GOT3 (cell line): ENCODE measurements around the gene C9orf57.
"Not testable (repeated sequence)": the region's sequence is repeated elsewhere in the genome, so short reads cannot be mapped to it uniquely, and the experiment has no call there.

Experiments
- DNase-seq: peaks from one replicate; lab custom pipeline; 2025; ENCODE audit warnings: mixed read lengths; lab: John Stamatoyannopoulos, UW

The C9orf57 gene, protein sequence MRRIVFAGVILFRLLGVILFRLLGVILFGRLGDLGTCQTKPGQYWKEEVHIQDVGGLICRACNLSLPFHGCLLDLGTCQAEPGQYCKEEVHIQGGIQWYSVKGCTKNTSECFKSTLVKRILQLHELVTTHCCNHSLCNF

GRCh38 chr9:72060513-72060912, at the start of gene C9orf57:
C9orf57 (minus strand) TSS chr9:72060613; CDS start chr9:72059331, 1,282 bp downstream.
- no peak for DNase-seq

GRCh38 chr9:72102520-72102919, 42.1 kb upstream of the C9orf57 start:
- DNase-seq: no peak

- DNase-seq: not testable (repeated sequence)
Observed at GRCh38 chr9:72095520-72095919, 35.1 kb upstream of the C9orf57 start.

- no peak for DNase-seq
Observed at GRCh38 chr9:72092820-72093219, 32.4 kb upstream of the C9orf57 start.

DNA sequence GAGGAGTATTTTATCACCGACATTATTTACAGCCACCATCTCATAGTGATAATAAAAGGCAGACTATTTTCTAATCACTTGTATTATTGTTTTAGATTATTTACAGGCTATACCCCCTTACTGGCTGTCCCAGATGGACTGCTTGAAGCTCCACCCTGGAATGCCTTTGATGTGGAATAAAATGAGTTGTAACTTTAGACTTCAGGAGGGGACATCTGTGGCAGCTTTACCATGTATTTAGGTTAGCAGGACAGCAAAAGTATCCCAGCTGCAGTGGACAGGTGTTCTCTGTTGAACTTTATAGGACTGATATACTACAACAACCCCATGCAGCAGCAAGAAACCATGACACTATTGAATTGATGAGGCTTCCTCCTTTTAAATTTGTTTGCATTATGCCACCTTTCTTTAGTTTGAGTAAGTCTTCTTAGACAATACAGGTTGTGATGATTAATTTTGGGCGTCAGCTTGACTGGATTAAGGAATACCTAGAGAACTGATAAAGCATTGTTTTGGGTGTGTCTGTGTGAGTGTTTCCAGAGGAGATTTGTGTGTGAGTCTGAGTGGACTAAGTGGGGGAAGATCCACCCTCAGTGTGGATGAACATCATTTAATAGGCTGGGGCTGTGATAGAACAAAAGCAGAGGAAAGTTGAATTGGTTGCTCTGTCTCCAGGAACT, 29.2 kb upstream of the C9orf57 start:
- DNase-seq: no peak

GRCh38 chr9:72082536-72082935, 22.1 kb upstream of the C9orf57 start:
- DNase-seq: no peak

GRCh38 chr9:72074666-72075065, 14.3 kb upstream of the C9orf57 start:
- not testable (repeated sequence) for DNase-seq

DNA sequence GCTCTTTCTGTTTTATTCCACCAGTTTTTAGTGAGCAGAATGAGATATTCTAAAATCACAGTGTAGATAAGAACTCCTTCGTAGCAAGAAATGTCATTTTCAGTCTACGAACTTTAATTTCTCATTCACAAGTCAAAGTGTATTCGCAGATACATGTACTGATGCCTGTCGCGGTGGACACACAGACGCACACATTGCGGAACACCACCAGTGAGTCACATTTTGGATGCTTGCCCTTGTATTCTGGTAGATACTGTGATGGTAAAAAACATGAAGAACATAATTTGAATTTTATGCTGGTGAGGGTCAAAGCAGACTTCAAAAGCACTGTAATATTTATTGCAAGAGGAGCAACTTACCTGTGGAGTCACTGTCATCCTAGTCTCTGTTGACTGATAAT, 4.7 kb upstream of the C9orf57 start:
- no peak for DNase-seq

DNA sequence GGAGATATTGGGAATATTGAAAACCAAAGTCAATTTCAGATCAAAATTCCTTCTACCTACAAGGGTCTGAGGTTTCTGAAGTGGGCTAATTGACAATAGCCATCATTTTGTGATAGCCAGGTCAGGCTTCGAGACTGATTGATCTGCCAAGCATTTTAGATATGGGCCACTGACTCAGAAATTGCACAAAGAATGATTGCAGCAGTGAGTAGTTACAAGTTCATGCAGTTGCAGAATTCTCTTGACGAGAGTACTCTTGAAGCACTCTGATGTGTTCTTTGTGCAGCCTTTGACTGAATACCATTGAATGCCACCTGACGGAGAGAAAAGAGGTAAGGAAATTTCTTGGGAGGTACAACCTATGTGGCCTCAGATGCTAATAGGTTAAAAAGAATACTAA, 8.3 kb downstream of the C9orf57 start:
- no peak for DNase-seq

DNA sequence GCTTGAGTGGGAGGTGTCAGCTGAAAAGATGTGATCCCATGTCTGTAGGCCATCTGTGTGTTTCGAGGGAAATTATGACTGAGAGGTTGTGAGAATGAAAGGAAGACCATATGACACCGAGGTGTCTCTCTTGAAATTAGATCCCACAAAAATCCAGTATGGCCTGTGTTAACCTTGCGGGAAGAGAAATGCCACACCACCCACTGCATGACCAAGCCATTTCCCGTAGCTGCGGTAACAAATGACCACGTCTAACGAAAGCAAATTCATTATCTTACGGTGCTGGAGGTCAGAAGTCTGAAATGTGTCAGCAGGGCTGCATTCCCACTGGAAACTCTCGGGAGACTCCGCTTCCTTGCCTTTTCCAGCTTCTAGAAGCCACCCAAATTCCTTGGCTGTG, 11.6 kb downstream of the C9orf57 start:
- no peak for DNase-seq

DNA sequence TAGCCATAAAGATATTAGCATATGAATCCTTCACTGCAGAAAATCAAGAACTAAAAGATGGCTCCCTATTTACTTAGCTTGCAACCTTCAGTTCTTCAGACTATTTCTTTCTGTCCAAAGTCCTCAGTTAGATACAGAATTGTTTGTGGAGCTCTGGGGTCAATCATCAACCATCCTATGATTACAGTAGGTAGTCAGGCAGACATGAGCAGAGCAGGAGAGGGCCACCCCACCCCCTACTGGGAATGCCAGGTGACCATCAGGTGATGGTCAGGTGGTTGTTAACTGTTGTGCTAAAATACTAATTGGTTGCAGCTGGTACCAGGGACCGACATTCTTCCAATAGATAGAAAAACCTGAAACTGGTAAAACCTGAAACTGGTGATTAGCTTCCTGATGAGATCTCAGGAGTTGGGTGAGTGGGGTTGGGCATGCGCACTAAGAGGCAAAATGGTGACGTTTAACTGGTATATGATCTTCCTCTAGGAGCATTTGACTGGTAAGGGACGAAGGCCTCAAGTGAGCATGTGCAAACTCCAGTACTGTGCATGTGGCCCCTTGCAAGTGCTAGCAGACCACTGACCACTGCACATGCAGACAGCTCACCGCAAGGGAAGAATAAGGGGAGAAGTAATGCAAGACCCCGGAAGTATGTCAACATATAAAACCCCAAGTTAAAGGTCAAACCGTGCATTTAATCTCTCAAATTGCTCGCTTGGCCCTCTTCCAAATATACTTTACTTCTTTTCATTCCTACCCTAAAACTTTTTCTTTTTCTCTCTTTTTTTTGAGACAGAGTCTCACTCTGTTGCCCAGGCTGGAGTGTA, 13.6 kb downstream of the C9orf57 start:
- no peak for DNase-seq

DNA sequence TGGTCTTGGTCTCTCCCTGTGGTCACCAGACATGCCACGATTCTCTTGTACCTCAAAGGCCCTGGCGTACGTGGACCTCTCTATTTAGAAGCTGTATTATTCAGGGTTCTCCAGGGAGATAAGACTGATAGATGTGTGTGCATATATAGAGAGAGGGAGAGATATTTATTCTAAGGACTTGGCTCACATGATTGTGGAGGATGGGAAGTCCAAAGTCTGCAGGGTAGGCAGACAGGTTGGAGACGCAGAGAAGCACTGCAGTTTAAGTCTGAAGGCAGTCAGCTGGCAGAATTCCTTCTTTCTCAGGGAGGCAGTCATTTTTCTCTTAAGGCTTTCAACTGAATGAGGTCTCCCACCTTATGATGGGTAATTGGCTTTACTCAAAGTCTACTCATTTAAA, 16.3 kb downstream of the C9orf57 start:
- DNase-seq: no peak

DNA sequence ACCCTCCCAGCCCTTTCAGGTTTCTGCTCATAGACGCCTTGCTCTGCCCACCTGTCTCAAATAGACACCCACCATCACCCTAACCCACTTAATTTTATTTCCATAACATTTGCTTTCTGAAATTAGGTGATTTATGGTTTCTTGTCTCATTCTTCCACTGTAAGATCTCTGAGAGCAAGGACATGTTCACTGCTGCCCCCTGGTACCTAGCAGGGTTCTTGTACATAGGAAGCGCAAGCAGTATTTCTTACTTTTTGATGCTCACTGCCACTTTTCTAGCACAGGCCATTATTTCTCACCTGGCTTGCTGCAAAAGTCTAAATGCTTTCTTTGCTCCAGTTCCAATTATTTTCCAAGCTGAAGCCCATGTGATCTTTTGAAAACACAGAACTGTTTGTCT, 16.8 kb downstream of the C9orf57 start:
- DNase-seq: no peak

DNA sequence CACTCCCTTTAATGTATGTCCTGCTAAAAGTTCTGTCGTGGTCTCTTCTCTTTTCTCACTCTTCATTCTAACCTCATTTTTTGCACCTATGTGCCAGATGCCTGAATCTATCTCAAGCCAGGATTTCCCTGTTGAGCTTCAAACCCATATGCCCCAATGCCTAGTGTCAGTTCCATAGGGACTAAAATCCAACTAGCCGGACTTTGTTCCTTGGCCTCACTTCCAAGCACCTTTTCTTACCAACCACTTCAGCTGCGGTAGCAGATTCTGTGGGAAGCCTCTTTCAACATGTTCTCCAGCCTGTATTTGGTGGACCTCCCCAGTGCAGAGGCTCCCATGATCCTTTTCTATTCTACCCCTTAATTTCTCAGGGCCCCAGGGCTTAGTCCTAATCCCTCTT, 17.5 kb downstream of the C9orf57 start:
- no peak for DNase-seq

- DNase-seq: no peak
Observed at GRCh38 chr9:72041775-72042194, 18.6 kb downstream of the C9orf57 start.

- DNase-seq: no peak
Observed at GRCh38 chr9:72041369-72041768, 19.0 kb downstream of the C9orf57 start.

GRCh38 chr9:72039532-72039931, 20.9 kb downstream of the C9orf57 start:
- DNase-seq: no peak

DNA sequence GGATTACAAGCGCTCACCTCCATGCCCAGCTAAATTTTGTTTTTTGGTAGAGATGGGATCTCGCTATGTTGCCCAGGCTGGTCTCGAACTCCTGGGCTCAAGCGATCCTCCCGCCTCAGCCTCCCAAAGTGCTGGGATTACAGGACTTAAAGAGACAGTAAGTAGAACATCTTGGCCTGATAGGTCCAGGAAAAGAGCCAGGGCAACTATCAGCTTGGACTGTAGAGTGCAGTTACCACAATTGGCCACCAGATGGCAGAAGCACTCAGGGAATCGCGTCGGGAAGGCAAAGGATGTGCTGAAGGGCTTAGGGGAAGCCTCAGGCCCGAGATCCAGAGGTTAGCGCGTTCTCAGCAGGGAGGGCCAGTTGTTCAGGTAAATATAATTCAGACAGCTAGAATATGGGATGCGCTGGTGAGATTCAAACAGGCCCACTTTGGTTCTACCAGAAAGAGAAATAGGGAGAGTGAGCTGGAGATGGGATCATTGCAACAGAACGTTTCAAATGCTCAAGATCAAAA, 21.5 kb downstream of the C9orf57 start:
- DNase-seq: no peak

- no peak for DNase-seq
Observed at GRCh38 chr9:72038408-72038807, 22.0 kb downstream of the C9orf57 start.

DNA sequence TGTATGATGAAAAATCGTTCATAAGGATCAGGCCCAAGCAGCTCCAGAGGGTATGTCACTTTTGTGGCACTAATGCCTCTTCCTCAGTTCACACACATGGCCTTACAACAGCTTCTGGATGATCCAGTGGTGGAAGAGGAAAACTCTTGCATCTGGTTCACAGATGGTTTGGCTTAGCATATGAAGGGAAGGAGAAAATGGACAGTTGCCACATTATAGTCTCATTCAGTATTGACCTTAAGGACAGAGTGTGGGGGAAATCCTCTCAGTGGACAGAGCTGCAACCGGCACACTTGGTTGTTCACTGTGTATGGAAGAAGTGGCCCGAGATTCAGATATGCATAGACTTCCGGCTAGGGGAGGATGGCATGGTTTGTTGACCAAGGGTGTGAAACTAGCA, 22.8 kb downstream of the C9orf57 start:
- DNase-seq: no peak

GRCh38 chr9:72030767-72031166, 29.6 kb downstream of the C9orf57 start:
- no peak for DNase-seq

DNA sequence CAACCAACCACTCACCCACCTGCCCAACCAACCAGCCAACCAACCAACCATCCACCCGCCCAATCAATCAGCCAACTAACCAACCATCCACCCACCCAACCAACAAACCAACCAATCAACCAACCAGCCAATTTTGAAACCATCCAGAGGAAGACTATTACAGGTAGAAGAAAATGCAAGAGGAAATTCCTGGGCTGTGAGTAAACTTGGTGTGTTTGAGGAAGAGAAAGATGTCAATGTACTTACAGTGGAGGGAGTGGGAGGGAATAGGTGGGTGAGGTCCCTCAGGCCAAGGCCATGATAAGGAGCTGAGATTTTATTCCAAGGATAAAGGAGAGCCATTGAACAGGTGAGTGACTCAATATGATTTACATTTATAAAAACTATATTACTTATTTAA, 30.4 kb downstream of the C9orf57 start:
- no peak for DNase-seq

- DNase-seq: no peak
Observed at GRCh38 chr9:72025906-72026305, 34.5 kb downstream of the C9orf57 start.
